Smooth muscle cell (in vitro differentiated cells): Measurements from ENCODE around the gene ZNF500. TPM values are rescaled to one million over a fixed set of nuclear protein-coding genes. Genes with fewer than 3 reads are reported as not detected.

Experiments used
- DNase-seq: peaks from one replicate; lab custom pipeline; 2025; ENCODE audit not compliant: unreplicated experiment; lab: John Stamatoyannopoulos, UW
- H2AFZ ChIP-seq: fragments of 200-600 bp; sonication (generic); 2 replicates; pipeline ENCODE4 v1.6.0; 2016; ENCODE audit warnings: antibody characterized with exemption, low read depth, mild to moderate bottlenecking
- H3F3A ChIP-seq: fragments of 200-600 bp; sonication (generic); 2 replicates; pipeline ENCODE4 v1.6.0; 2017; ENCODE audit warnings: antibody characterized with exemption, low read depth
- H3K27ac ChIP-seq: fragments of 200-600 bp; sonication (generic); 2 replicates; pipeline ENCODE4 v1.5.1; 2016; ENCODE audit warnings: low read depth, mild to moderate bottlenecking
- H3K27me3 ChIP-seq: fragments of 200-600 bp; sonication (generic); 2 replicates; pipeline ENCODE4 v1.6.1; 2016; ENCODE audit warnings: low read depth, mild to moderate bottlenecking
- H3K36me3 ChIP-seq: fragments of 200-600 bp; sonication (generic); 2 replicates; pipeline ENCODE4 v1.5.1; 2016; ENCODE audit warnings: low read depth
- H3K4me1 ChIP-seq: fragments of 200-600 bp; sonication (generic); 2 replicates; pipeline ENCODE4 v1.5.1; 2016; ENCODE audit warnings: low read depth
- H3K4me2 ChIP-seq: fragments of 200-600 bp; sonication (generic); 2 replicates; pipeline ENCODE4 v1.6.0; 2016; ENCODE audit warnings: mild to moderate bottlenecking
- H3K4me3 ChIP-seq: fragments of 200-600 bp; sonication (generic); 2 replicates; pipeline ENCODE4 v1.5.1; 2016; ENCODE audit warnings: mild to moderate bottlenecking
- H3K79me2 ChIP-seq: fragments of 200-600 bp; sonication (generic); 2 replicates; pipeline ENCODE4 v1.6.0; 2016; ENCODE audit warnings: low read depth, mild to moderate bottlenecking
- H3K9ac ChIP-seq: fragments of 200-600 bp; sonication (generic); 2 replicates; pipeline ENCODE4 v1.6.0; 2016; ENCODE audit warnings: low read depth
- H3K9me3 ChIP-seq: fragments of 200-600 bp; sonication (generic); replicated peaks from 2 replicates; pipeline ENCODE4 v1.5.1; 2016; ENCODE audit warnings: low read depth
- H4K20me1 ChIP-seq: fragments of 200-600 bp; sonication (generic); 2 replicates; pipeline ENCODE4 v1.6.0; 2016; ENCODE audit warnings: low read depth
- WGBS: methylation state at CpG from one replicate; pipeline ENCODE4 v1.1.7; 2016; ENCODE audit warnings: low lambda C conversion rate; 5-methylcytosine and 5-hydroxymethylcytosine counted together
- polyA plus RNA-seq: library from polyadenylated mRNA; unstranded; fragments of >200 nt; fragmentation: Nextera tagmentation; extraction: Ambion mirVana; gene quantifications from 2 replicates; pipeline ENCODE4 v1.2.1, GENCODE V29; 2016
- small RNA-seq: library from RNA; depleted of rRNA; stranded (forward); fragments of <200 nt; gene quantifications from one replicate; pipeline ENCODE3, GENCODE V24; 2014
- total RNA-seq: library from RNA; depleted of rRNA; stranded (reverse); fragments of >200 nt; gene quantifications from 2 replicates; pipeline ENCODE4 v1.2.3, GENCODE V29; 2014
- TF ChIP-seq, protein P1 (sequence below): fragments of 200-600 bp; sonication (generic); IDR thresholded peaks from 2 replicates; pipeline ENCODE4 v1.5.1; 2017; ENCODE audit warnings: borderline replicate concordance, mild to moderate bottlenecking, antibody characterized with exemption; ENCODE audit not compliant: insufficient read depth, poor library complexity, severe bottlenecking

The ZNF500 gene
- total and polyA plus RNA-seq, 2 experiments from 2014 or later: 4.1 to 7.1 TPM

DNA sequence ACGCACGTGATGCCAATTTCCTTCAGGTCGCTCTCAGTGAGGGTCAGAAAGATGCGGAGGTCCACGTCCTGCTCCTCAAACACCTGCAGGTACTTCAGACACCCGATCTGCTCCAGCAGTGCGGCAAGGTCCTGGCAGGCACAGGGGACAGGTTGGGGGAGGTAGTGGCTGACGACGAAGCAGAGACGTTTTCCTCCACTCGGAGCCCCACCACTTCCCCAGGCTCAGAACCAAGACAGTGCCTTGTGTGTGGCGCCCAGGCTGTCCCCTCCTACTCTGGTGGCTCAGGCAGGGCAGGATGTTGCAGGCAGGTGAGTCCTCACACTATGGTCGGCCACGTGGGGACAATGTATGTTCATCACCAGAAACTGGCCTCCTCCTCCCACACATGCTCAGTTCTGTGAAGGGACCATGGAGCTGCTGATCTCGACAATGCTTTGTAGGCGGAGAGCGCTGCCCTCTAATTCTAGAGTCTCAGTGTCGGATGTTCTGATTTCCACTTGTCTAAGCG lies 67.9 kb downstream of the ZNF500 start:
- H3K36me3 ChIP-seq: no peaks in the 10 kb centered on the region
- H4K20me1 ChIP-seq: peaks cover 12% of the 10 kb centered on the region
- H3F3A ChIP-seq: no peaks in the 10 kb centered on the region
- H3K4me1 ChIP-seq: no peaks in the 10 kb centered on the region
- H3K79me2 ChIP-seq: no peaks in the 10 kb centered on the region
- H3K4me2 ChIP-seq: no peak overlapping the region
- TF ChIP-seq, protein P1, sequence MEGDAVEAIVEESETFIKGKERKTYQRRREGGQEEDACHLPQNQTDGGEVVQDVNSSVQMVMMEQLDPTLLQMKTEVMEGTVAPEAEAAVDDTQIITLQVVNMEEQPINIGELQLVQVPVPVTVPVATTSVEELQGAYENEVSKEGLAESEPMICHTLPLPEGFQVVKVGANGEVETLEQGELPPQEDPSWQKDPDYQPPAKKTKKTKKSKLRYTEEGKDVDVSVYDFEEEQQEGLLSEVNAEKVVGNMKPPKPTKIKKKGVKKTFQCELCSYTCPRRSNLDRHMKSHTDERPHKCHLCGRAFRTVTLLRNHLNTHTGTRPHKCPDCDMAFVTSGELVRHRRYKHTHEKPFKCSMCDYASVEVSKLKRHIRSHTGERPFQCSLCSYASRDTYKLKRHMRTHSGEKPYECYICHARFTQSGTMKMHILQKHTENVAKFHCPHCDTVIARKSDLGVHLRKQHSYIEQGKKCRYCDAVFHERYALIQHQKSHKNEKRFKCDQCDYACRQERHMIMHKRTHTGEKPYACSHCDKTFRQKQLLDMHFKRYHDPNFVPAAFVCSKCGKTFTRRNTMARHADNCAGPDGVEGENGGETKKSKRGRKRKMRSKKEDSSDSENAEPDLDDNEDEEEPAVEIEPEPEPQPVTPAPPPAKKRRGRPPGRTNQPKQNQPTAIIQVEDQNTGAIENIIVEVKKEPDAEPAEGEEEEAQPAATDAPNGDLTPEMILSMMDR: no peak
- H3K9me3 ChIP-seq: no peaks in the 10 kb centered on the region
- DNase-seq: no peak
- no peak overlapping the region for H3K27ac ChIP-seq
- no peak overlapping the region for H3K4me3 ChIP-seq
- WGBS: 98% methylated on average over 18 of the region's 19 CpGs
- no peak overlapping the region for H3K9ac ChIP-seq
- H2AFZ ChIP-seq: no peak overlapping the region
- no peaks in the 10 kb centered on the region for H3K27me3 ChIP-seq

DNA sequence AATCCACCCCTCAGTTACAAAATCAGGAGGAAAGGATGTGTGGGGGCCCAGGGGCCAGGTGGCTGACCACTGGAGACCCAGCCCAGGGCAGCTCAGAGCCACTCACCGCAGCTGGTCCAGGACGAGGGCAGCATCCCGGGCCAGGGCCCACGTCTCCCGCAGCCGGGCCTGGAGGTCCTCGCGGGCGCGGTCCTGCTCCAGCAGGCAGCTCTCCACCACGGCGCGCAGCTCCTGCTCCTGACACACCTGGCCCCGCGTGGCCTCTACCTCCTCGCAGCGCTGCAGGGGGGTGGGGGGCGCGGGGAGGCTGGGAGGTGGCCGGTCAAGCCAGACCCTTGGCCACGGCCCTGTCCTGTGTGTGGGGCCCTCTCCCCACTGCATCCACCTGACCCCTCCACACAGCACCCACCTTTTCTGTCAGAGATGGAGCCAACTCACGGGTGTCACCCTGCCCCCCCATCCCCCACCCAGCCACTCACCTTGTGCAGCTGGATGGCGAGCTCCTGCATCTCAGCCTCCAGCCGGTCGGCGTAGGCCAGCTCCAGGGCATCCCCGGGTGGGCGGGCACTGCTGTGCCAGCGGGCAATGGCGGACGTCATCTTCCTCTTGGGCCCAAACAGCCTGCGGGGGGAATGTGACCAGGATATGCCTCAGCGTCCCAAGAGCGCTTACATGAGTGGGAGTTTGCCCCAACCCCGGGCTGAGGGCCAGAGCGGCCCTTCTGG lies 68.5 kb downstream of the ZNF500 start:
- Histone ChIP-seq H3K4me2 (no peak overlapping the region), H3K27ac (no peak overlapping the region), H3K36me3 (no peaks in the 10 kb centered on the region), H2AFZ (no peak overlapping the region), H3K4me3 (no peak overlapping the region), H3K4me1 (no peaks in the 10 kb centered on the region), H3K9ac (no peak overlapping the region), H3K9me3 (no peaks in the 10 kb centered on the region), H3K79me2 (no peaks in the 10 kb centered on the region), H4K20me1 (peaks cover 12% of the 10 kb centered on the region), H3F3A (no peaks in the 10 kb centered on the region), H3K27me3 (no peaks in the 10 kb centered on the region)
- no peak for DNase-seq
- TF ChIP-seq, protein P1: no peak
- 98% methylated on average over 29 of the region's 36 CpGs for WGBS

Small RNAs within 50 kb of the gene (small RNA-seq; reads per million reads assigned to genes)
- gene RF00017: not detected

Other genes starting within 250 kb of the ZNF500 start
- 17.7 and 19.7 TPM in 2 replicates for gene CDIP1, start 228.4 kb downstream of the ZNF500 start, total RNA-seq
- 36.9 and 40.9 TPM in 2 replicates for gene CDIP1, start 228.4 kb downstream of the ZNF500 start, polyA plus RNA-seq
- 0.09 TPM in 1 of 2 replicates, not detected in the other for gene C16orf96, start 210.8 kb downstream of the ZNF500 start, total RNA-seq
- 0.32 TPM in 1 of 2 replicates, not detected in the other for gene C16orf96, start 210.8 kb downstream of the ZNF500 start, polyA plus RNA-seq
- 3.6 and 6.4 TPM in 2 replicates for gene UBALD1, start 152.3 kb downstream of the ZNF500 start, total RNA-seq
- 13.6 and 16.2 TPM in 2 replicates for gene UBALD1, start 152.3 kb downstream of the ZNF500 start, polyA plus RNA-seq
- gene MGRN1, start 142.3 kb downstream of the ZNF500 start, total RNA-seq: 16.4 and 22.0 TPM in 2 replicates
- gene MGRN1, start 142.3 kb downstream of the ZNF500 start, polyA plus RNA-seq: 23.2 and 25.4 TPM in 2 replicates
- 15.4 and 17.6 TPM in 2 replicates for gene NUDT16L1, start 73.6 kb downstream of the ZNF500 start, total RNA-seq
- 47.6 and 48.3 TPM in 2 replicates for gene NUDT16L1, start 73.6 kb downstream of the ZNF500 start, polyA plus RNA-seq
- gene ANKS3, start 32.9 kb downstream of the ZNF500 start, total RNA-seq: 6.3 and 15.6 TPM in 2 replicates
- 15.3 and 22.5 TPM in 2 replicates for gene ANKS3, start 32.9 kb downstream of the ZNF500 start, polyA plus RNA-seq
- 0.22 TPM in 1 of 2 replicates, not detected in the other for gene DNAAF8, start 32.6 kb downstream of the ZNF500 start, total RNA-seq
- gene DNAAF8, start 32.6 kb downstream of the ZNF500 start, polyA plus RNA-seq: 1.1 and 2.9 TPM in 2 replicates
- not detected in 2 replicates for gene SEPTIN12, start 21.2 kb upstream of the ZNF500 start, total RNA-seq
- gene SEPTIN12, start 21.2 kb upstream of the ZNF500 start, polyA plus RNA-seq: 0.52 TPM in 1 of 2 replicates, not detected in the other
- gene SMIM22, start 28.2 kb upstream of the ZNF500 start, total RNA-seq: not detected in 2 replicates
- gene SMIM22, start 28.2 kb upstream of the ZNF500 start, polyA plus RNA-seq: 0.29 TPM in 1 of 2 replicates, not detected in the other
- 21.6 and 32.1 TPM in 2 replicates for gene ROGDI, start 35.5 kb upstream of the ZNF500 start, total RNA-seq
- 45.6 and 48.7 TPM in 2 replicates for gene ROGDI, start 35.5 kb upstream of the ZNF500 start, polyA plus RNA-seq
- 26.4 and 27.8 TPM in 2 replicates for gene GLYR1, start 80.1 kb upstream of the ZNF500 start, total RNA-seq
- 28.9 and 35.1 TPM in 2 replicates for gene GLYR1, start 80.1 kb upstream of the ZNF500 start, polyA plus RNA-seq
- gene UBN1, start 80.3 kb upstream of the ZNF500 start, total RNA-seq: 18.8 and 29.7 TPM in 2 replicates
- 16.2 and 23.4 TPM in 2 replicates for gene UBN1, start 80.3 kb upstream of the ZNF500 start, polyA plus RNA-seq
- 4.8 and 7.7 TPM in 2 replicates for gene PPL, start 170.0 kb upstream of the ZNF500 start, total RNA-seq
- gene PPL, start 170.0 kb upstream of the ZNF500 start, polyA plus RNA-seq: 3.0 and 10.7 TPM in 2 replicates
- gene SEC14L5, start 191.2 kb upstream of the ZNF500 start, total RNA-seq: not detected in 2 replicates
- gene SEC14L5, start 191.2 kb upstream of the ZNF500 start, polyA plus RNA-seq: not detected in 2 replicates